NCI-H510A treated with DMSO at 0.1 percent for 48 hours (cell line): ENCODE results near the gene ZNF586.
A peak's percentile ranks its signal among the peaks of the same experiment; 100 is the strongest.
"Not testable (repeated sequence)": the region's sequence is repeated elsewhere in the genome, so short reads cannot be mapped to it uniquely, and the experiment has no call there.

Experiments used
- DNase-seq: peaks from one replicate; lab custom pipeline; 2025; lab: John Stamatoyannopoulos, UW

ZNF586 gene

DNA sequence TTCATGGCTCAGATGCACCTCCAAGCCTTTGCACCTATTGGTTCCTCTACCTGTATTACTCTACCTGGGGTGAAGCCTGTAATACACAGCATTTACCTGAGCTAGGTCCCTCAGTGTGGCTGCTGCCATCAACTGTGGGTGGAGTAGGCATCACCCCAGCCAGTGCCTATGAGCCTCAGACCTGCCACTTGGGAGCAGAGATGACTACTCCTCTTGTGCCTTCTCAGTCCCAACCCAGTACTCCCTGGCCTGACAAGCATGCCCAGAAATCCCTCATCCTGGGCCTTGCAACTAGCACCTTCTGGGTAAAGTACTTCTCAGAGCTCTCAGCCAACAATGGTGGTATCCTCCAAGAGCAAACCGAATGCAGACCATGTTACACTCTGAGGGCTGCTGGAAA is 27.1 kb downstream of the ZNF586 start:
- DNase-seq: not testable (repeated sequence)

GRCh38 chr19:57800696-57801095 is 31.2 kb downstream of the ZNF586 start:
- no peak for DNase-seq

- no peak for DNase-seq
Observed at GRCh38 chr19:57802269-57802668, 32.8 kb downstream of the ZNF586 start.

DNA sequence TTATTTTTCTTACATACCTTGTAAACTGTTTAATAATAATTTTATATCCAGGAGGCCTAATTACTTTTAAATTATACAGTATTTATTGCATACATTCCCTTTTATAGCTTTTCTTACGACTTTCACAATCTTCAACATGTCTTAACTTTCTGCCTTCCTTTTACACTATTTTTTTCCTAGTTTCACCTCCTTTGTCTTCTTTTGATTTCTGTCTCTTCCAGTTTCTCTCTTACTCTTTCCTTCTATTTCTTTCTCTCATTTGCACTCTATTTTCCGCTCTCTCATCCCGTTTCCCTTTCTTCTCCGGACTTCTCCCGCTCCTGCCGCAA is 33.8 kb downstream of the ZNF586 start:
- no peak for DNase-seq

GRCh38 chr19:57803594-57804325 is 34.3 kb downstream of the ZNF586 start:
- no peak for DNase-seq

DNA sequence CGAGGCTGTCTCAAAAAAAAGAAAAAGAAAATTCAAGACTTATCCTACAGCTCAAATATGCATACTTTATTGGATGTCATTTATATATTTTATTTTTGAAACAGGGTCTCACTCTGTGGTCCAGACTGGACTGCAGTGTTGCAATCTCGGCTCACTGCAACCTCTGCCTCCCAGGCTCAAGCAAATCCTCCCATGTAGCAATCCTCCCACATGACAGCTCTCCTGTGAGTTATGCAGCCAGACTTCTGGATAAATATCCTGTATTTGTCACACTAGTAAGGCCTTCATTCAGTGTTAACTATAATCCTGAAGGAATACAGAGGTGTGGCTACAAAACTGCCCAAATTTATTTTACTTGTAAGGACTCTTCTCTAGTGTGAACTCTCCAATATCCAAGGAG is 38.1 kb downstream of the ZNF586 start:
- no peak for DNase-seq

- DNase-seq: not testable (repeated sequence)
Observed at GRCh38 chr19:57810410-57811295, 41.2 kb downstream of the ZNF586 start.

- no peak for DNase-seq
Observed at GRCh38 chr19:57812226-57812625, 42.8 kb downstream of the ZNF586 start.

- not testable (repeated sequence) for DNase-seq
Observed at GRCh38 chr19:57812975-57813820, 43.7 kb downstream of the ZNF586 start.

- no peak for DNase-seq
Observed at GRCh38 chr19:57813919-57814504, 44.5 kb downstream of the ZNF586 start.

- peak; percentile 88 for DNase-seq
Observed at GRCh38 chr19:57814505-57815246, 45.2 kb downstream of the ZNF586 start, which contains the start of gene ZNF552. ZNF552 (minus strand) TSS chr19:57814913; CDS start chr19:57814743, 170 bp downstream.

- DNase-seq: no peak
Observed at GRCh38 chr19:57815247-57816075, 46.0 kb downstream of the ZNF586 start.

DNA sequence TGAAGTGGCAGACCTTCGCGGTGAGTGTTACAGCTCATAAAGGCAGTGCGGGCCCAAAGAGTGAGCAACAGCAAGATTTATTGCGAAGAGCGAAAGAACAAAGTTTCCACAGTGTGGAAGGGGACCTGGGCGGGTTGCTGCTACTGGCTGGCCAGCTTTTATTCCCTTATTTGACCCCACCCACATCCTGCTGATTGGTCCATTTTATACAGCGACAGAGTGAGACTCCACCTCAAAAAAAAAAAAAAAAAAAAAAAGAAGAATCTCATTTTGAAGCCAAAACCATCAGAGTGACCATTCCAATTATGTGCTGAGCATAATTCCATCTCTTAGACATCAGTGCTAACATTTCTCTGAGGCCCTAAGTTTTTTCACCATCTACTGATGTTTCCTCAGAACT is 47.2 kb downstream of the ZNF586 start:
- DNase-seq: no peak

- DNase-seq: no peak
Observed at GRCh38 chr19:57817976-57818375, 48.5 kb downstream of the ZNF586 start.

DNA sequence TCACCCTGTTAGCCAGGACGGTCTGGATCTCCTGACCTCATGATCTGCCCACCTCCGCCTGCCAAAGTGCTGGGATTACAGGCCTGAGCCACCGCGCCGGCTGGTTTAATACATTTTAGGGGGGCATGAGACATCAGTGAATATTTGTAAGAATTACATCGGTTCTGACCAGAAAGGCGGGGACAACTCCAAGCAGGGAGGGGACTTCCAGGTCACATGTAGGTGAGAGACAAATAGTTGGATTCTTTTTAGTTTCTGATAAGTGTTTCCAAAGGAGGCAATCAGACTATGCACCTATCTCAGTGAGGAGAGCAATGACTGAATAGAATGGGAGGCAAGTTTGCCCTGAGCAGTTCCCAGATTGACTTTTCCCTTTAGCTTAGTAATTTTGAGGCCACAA is 48.9 kb downstream of the ZNF586 start:
- DNase-seq: no peak

GRCh38 chr19:57819475-57820148 is 50.1 kb downstream of the ZNF586 start:
- DNase-seq: peak; percentile 93

- no peak for DNase-seq
Observed at GRCh38 chr19:57820599-57820998, 51.1 kb downstream of the ZNF586 start.

DNA sequence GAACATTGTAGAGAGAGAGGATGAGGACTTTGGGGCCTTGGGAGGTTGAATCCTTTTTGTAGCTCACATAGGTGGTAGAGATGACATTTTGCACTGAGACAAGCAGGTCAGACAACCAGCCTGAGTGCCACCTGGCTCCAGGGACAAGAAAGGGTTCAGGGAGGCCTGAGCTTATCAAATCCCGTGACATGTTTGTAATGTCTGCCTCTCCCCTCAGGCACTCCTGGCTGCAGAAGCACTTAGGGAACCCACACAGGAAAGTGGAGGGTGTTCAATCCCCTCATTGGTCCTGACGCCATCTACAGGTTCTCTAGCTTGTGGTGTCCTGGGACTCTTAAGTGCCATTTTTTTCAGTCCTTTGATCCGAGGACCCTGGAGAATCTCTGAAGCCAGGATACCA is 51.6 kb downstream of the ZNF586 start:
- DNase-seq: not testable (repeated sequence)

GRCh38 chr19:57821501-57821900 is 52.0 kb downstream of the ZNF586 start:
- DNase-seq: not testable (repeated sequence)

DNA sequence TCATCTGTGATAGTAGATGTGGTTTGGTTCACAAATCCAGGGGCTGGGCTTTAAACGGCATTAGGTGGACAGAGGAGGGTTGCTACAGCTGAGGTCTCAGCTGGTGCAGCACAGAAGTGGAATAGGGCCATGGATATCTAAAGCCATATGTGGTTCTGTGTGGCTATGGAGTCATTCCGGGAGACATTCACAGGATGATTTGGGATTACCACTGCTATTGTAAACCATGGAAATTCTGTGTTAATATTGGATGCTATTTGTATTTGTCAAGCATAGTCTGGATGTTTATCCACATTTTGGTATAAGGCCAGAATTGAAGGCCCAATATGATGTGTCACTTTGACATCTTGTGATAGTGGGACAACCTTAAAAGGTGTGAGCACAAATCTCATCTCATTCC is 53.7 kb downstream of the ZNF586 start:
- DNase-seq: not testable (repeated sequence)
